Gastroesophageal sphincter (tissue), 3 donors: Measurements from ENCODE around the gene CSRP1.

Source experiments
- EP300 ChIP-seq: sonication (generic); formaldehyde crosslinking; IDR thresholded peaks from one replicate; pipeline ENCODE4 v1.6.1; 2017; ENCODE audit warnings: antibody characterized with exemption, mild to moderate bottlenecking
- POLR2A ChIP-seq, 2 donors: fragments of 450-650 bp; IDR thresholded peaks; one replicate each; pipeline ENCODE4 v1.6.1; 2017; ENCODE audit warnings: antibody characterized with exemption in 2 of 2, mild to moderate bottlenecking in 2 of 2, moderate library complexity in 1 of 2
- POLR2AphosphoS5 ChIP-seq: sonication (generic); formaldehyde crosslinking; IDR thresholded peaks from one replicate; pipeline ENCODE4 v1.6.1; 2017; ENCODE audit warnings: antibody characterized with exemption
- TF ChIP-seq, protein P1 (sequence below), 4 experiments: fragments of 200-600 bp in 2 of 4; fragments of 450-650 bp in 2 of 4; sonication (generic) in 1 of 4; IDR thresholded peaks; one replicate each; pipeline ENCODE4 v1.5.1; 2017 to 2019; ENCODE audit warnings: antibody characterized with exemption in 4 of 4, mild to moderate bottlenecking in 2 of 4, moderate library complexity in 2 of 4

DNA sequence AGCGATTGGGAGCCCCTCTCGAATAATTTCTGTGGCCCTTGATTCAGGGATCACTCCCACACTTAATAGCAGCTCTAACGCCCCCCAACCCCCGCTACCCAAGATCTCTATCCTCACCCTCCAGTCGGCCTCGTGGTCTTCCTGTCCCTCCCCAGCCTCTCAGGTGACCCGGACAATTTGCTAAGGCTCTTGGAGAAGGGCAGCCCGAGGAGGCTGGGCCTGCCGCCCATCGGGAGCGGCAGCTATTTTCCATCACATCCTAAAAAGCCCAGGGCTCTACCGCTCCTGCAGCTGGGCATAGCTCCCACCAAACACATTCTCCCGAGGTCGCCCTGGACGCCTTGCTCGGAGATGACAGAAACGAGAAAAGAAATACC, 25.9 kb downstream of the CSRP1 start:
- TF ChIP-seq, protein P1, sequence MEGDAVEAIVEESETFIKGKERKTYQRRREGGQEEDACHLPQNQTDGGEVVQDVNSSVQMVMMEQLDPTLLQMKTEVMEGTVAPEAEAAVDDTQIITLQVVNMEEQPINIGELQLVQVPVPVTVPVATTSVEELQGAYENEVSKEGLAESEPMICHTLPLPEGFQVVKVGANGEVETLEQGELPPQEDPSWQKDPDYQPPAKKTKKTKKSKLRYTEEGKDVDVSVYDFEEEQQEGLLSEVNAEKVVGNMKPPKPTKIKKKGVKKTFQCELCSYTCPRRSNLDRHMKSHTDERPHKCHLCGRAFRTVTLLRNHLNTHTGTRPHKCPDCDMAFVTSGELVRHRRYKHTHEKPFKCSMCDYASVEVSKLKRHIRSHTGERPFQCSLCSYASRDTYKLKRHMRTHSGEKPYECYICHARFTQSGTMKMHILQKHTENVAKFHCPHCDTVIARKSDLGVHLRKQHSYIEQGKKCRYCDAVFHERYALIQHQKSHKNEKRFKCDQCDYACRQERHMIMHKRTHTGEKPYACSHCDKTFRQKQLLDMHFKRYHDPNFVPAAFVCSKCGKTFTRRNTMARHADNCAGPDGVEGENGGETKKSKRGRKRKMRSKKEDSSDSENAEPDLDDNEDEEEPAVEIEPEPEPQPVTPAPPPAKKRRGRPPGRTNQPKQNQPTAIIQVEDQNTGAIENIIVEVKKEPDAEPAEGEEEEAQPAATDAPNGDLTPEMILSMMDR (IDR thresholded peaks at IDR 0.05), result no peak
- TF ChIP-seq POLR2A (IDR thresholded peaks at IDR 0.05) (no peak), EP300 (no peak), POLR2AphosphoS5 (no peak)
